ELR (cell line): ENCODE data around the gene SEC14L3.

ENCODE experiments used
- DNase-seq: peaks from one replicate; pipeline ENCODE4 v3.0.0-alpha.2; 2015; ENCODE audit warnings: low read depth

The SEC14L3 gene

DNA sequence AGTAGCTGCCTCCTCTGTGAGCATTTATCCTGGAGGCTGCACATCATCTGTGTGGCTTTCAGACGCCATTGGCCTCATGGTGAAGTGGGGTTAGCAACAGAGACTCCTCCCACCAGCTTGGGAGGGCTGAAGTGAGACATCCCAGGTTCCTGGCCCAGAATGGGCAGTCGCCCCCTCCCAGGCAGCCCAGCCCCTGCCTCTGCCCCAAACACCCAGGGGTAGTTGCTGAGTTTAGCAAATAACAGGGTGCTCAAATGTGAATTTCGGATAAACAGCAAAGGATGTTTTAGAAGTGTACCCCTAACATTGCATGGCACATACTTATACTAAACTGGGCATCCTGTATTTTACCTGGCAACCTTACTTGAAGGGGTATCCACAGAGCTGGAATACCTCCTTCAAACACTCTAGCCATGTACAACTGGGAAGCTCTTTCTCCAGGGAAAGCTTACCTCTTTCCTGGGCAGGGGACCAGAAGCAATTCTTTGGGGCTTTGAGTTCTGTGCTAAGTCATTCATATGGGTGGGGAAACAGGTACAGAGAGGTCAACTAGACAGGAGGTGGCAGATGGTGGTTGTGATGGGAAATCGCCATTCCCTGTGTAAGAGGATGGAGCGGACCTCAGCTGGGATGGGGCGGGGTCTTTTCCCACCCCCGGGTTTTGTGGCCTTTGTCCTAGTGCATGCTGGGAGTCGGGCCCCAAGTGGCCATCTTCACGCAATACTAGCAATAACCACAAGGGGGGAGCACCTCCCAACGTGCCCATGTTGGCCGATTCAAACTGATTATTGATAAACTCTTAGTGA lies 27.0 kb downstream of the SEC14L3 start:
- DNase-seq = peak; percentile 79

DNA sequence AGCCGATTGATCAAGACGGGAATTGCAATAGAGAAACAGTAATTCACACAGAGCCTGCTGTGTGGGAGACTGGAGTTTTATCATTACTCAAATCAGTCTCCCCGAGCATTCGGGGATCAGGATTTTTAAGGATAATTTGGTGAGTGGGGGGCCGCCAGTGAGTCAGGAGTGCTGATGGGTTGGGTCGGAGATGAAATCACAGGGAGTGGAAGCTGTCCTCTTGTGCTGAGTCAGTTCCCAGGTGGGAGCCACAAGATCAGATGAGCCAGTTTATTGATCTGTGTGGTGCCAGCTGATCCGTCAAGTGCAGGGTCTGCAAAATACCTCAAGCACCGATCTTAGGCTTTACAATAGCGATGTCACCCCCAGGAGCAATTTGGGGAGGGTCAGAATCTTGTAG lies 30.7 kb downstream of the SEC14L3 start:
- no peak for DNase-seq

DNA sequence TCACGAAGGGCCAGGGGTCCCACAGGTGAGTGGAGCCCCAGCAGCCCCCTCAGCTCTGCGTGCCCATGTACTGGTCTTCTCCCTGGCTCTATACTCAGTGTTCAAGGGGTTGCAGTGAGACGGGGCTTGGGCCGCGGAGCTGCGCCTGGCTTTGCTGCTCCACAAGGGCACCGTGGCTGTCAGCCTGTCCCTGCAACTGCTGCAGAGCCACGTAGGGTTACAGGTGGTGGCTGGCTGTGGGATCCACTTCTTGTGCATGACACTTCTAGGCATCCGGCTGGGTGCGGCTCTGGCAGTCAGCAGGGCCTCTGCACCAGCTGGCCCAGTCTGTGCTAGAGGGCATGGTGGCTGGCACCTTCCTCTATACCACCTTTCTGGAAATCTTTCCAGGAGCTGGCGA lies 32.0 kb downstream of the SEC14L3 start:
- DNase-seq = no peak

DNA sequence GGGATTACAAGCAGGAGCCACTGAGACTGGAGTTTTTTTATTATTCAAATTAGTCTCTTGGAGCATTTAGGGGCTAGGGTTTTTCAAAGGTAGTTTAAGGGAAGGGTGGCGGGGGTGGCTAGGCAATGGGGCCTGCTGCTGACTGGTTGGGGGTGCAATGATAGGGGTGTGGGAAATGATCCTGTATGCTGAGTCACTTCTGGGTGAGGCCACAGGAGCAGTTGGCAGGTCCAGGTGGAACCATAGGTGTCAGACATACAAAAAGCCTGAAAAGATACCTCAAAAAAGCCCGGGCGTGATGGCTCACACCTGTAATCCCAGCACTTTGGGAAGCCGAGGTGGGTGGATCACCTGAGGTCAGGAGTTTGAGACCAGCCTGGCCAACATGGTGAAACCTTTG lies 32.6 kb downstream of the SEC14L3 start:
- no peak for DNase-seq

DNA sequence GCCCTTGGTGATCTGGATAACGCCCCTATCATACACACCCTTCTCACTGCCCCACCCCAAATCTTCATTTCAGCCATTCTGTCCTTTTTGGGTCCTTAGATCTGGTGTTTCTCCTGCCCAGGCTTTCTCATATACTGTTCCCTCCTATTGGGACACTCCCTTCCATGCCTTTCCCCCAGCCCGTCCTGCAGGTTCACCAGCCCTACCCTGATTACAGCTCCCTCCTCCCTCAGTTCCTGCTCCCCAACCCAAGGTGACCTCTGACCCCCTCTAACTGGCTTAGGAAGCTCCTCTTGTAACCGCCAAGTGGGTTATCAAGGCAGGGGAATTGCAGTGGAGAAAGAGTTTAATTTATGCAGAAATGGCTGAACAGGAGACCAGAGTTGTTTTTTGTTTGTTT lies 33.3 kb downstream of the SEC14L3 start:
- no peak for DNase-seq

DNA sequence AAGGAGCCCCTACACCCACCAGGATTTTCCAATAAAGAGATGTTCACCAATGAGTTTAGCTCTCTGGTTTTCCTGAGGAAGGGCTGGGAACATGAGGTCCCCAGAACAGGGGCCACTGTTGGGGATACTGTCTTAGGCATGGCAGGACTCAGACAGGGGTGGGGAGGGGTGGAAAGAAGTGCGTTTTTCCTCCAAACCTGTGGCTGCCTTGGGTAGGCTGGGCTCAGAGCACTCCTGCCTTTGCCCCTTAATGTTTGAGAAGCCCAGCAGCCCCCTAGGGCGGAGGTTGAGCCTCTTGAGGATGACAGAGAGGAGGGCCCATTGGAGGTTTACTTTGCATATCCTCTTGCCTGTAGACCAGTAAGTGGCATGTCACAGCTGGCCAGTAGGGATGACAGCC lies 35.6 kb downstream of the SEC14L3 start:
- DNase-seq = no peak

DNA sequence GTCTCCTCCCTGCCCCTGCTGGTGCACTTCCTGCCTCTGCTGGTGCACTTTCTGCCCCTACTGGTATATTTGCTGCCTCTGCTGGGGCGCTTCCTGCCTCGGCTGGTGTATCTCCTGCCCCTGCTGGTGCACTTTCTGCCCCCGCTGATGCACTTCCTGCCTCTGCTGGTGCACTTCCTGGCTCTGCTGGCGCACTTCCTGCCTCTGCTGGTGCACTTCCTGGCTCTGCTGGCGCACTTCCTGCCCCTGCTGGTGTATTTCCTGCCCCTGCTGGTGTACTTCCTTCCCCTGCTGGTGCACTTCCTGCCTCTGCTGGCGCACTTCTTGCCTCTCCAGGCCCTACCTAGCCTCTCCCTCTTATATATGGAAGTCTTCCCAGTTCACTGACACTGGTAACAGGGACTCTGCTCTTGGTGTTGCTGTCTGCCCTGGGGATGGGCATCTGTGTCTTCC lies 36.1 kb downstream of the SEC14L3 start:
- no peak for DNase-seq

DNA sequence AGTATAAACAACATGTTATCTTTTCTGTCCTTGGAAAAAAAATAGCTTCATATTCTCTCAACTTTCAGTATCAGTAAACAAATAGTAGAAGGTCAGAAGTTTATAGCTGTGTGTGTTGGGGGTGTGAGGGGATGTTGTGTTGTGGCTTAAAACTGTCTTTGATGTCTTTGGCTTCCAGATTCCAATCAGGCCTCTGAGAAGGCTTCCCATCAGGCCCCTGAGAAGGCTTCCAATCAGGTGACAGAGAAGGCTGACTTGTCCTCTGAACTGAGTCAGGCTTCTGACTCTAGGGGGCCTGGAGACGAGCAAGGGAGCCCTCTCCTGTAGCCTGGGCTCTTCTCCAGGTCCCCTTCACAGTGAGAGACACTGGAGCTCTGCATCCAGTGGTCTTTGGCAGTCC lies 37.0 kb downstream of the SEC14L3 start:
- no peak for DNase-seq

DNA sequence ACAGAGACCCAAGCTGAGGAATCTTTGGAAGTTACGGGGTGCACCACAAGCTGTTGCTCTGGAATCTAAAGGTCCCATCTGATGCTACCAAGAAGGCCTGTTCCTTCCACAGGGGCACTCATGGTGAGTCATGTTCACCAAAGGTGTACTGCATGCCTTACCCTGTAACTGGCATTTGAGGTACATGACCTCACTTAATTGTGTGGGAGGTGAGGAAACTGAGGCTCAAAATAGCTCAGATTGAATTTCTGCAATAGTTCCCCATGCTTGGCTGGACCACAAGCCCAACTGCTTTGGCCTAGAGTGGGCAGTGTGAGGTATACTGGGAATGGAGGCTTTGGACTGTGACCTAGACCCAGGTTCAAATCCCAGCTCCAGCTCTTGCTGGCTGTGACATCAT lies 38.0 kb downstream of the SEC14L3 start:
- no peak for DNase-seq

DNA sequence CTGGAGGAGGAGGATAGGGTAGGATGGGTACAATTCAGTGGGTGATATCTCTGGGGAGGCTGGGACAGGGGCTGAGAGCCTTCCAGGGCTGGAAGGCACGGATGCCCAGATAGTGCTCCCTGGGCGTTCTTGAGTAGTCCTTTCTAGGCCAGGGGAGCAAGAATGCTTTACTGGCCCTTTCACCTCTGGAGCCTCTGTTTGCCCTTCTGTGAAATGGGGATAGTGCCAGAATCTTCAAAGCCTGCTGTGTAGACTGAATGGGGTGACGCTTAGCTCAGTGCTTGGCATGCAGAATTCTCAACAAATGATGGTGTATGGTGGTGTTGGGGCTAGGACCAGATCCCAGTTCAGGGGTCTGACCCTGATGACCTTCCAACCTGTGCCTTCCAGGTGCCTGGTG lies 38.6 kb downstream of the SEC14L3 start:
- DNase-seq = no peak

DNA sequence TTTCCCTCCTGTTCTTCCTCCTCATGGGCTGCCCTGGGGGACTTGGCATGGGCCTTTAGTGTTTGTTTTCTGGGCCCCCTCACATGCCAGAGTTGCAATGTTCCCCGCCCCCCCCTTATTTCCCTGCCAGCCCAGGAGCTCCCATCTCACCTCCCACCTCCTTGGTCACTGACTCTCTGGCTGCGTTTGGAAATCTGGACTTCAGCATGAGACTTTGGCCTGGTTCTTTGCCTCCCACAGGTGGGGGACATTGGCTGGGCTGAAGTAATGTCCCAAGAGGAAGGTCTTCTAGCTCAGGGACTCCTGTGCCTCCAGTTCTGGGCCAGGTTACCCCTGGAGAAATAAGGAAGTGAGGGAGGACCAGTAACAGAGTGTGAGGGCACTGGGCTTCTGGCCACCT lies 39.3 kb downstream of the SEC14L3 start:
- DNase-seq = no peak

DNA sequence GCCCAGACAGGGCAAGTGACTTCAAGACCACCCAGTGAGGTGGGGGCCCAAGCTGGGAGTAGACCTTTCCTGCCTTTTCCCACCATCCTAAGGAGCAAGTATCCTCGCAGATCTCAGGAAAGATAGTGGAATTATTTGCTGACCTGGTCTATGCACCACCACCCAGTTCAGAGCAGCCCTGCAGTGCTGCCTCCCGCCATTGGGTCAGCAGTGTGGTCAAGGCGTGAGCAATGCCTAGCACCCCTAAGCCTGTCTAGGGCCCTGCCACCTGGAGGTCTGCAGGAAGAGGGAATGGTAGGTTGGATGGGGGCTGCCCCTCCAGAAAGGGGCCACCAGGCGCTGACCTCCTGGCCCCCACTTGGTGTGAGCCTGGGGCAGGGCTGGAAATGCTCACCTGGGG lies 39.7 kb downstream of the SEC14L3 start:
- DNase-seq = no peak

DNA sequence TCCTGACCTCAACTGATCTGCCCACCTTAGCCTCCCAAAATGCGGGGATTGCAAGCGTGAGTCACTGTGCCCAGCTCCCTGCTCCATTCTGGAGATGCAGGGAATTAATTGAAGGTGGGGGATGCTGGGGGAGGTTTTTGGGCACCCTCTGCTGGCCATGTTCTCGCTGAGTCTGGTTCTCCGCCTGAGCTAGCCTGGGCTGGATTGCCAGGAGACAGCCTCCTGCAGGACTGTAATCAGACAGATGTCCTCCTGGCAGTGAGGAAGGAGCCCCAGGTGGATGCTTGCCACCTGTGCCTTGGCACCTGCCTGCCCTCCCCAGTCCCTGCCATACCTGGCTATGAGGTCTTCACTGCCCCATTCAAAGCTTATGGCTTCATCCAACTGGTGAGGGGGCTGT lies 40.9 kb downstream of the SEC14L3 start:
- no peak for DNase-seq

DNA sequence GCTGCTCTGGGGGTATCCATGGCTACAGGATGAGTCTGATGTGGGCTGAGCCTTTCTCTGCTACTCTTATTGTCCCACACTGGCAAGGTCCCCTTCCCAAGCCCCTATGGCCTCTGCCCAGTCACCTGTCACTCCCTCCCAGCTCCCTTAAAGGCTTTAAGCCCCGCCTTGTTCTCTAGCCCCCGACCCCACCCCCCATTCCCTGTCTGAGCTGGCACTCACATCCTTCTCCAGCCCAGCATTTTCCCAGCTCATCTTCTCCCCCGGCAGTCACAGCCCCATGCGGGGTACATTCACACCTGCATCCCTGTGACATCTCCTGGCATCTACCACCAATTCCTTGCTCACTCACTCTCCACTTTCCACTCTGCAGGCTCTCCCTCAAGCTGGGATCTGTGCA lies 41.9 kb downstream of the SEC14L3 start:
- no peak for DNase-seq

DNA sequence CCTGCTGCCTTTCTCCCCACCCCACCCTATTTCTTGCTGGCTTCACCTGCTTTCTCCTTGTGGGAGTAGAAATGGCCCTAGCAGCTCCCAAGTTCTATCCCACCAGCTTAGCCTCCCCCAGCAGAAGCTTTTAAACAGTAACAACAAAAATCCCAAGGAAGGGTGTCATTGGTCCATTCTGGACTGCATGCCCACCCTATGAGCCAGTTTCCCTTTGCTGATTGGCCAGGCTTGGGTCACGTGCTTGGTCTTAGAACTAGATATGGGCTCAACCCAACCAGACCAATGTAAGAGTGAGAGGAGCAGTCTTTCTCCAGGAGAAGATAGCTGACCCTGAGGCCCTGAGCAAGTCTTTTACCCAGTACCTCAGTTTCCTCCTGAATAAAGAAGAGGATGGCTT lies 43.9 kb downstream of the SEC14L3 start:
- peak; percentile 32 for DNase-seq

DNA sequence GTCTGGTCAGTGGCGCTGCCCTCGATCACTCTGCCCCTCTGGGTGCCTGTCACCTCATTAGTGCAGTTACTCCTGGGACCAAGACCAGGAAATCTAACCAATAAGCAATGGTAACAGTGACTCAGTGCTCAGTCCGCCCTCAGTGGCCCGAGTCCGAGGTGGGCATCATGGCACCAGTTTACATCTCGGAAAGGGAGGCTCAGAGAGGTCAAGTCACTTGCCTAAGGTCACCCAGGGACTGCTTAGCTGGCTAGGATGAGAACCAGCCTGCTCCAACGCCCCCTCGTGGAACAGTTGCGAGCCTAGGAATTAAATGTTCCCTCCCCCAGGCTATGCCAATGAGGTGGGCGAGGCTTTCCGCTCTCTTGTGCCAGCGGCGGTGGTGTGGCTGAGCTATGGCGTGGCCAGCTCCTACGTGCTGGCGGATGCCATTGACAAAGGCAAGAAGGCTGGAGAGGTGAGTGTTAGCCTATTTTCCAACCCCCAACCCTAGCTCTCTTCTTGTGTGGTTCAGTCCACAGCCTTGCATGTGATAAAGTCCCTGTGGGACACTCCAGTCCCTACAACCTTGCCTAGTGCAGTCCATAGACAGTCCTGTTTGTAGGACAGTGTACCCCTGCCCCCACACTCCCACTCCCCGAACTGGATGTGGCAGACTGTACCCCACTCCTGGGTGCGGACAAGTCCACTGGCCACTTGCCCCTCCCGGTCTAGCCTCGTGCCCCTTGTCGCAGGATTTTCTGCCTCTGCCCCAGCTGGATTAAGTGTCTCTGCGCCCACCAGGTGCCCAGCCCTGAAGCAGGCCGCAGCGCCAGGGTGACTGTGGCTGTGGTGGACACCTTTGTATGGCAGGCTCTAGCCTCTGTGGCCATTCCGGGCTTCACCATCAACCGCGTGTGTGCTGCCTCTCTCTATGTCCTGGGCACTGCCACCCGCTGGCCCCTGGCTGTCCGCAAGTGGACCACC lies 45.1 kb downstream of the SEC14L3 start:
- peak; percentile 88 for DNase-seq

DNA sequence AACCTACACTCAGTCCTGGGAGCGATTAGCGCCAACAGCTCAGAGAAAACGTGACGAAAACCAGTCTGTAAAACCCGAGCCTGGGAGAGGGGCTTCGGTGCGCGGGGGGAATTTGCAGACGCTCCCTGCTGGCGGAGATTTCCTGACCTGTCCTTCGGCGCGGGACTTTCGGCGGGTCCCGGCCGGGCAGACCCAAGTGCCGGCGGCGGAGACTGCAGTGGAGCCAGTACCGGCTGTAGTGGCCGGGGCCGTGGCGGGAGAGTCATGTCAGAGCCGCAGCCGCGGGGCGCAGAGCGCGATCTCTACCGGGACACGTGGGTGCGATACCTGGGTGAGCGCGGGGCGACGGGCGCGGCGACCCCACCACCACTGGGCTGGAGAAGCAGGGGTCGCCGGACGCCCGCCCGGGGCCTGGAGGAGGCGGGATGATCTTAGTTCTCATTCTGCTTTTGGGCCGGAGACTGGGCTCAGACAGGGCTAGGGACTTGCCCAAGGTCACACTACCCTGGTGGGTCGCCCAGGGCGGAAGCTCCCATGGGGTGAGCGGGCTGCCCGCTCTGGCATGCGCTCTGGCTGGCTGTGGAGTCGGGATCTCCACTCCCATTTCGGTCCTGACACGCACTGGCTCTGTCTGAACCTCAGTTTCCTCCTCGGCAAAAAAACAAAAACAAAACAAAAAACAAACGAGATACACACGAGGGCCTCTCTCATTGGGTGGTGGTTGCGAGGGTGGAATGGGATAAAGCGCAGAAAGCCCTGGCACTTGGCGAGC lies 46.0 kb downstream of the SEC14L3 start, which contains the start of gene MTFP1:
Gene MTFP1 (plus strand): TSS at position 153 of the 772 bp plus-strand sequence. CDS start 112 bp downstream, at position 265.
- DNase-seq = peak; percentile 85

DNA sequence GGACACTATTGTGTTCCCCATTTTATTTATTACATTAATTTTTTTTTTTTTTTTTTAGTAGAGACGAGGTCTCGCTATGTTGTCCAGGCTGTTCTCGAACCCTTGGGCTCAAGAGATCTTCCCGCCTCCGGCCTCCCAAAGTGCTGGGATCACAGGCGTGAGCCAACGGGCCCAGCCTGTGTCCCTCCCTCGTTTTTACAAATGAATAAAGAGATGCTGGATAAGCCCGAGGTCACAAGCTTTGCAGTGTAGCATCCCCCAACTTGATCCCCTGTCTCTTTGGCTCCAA lies 46.5 kb downstream of the SEC14L3 start:
- no peak for DNase-seq

DNA sequence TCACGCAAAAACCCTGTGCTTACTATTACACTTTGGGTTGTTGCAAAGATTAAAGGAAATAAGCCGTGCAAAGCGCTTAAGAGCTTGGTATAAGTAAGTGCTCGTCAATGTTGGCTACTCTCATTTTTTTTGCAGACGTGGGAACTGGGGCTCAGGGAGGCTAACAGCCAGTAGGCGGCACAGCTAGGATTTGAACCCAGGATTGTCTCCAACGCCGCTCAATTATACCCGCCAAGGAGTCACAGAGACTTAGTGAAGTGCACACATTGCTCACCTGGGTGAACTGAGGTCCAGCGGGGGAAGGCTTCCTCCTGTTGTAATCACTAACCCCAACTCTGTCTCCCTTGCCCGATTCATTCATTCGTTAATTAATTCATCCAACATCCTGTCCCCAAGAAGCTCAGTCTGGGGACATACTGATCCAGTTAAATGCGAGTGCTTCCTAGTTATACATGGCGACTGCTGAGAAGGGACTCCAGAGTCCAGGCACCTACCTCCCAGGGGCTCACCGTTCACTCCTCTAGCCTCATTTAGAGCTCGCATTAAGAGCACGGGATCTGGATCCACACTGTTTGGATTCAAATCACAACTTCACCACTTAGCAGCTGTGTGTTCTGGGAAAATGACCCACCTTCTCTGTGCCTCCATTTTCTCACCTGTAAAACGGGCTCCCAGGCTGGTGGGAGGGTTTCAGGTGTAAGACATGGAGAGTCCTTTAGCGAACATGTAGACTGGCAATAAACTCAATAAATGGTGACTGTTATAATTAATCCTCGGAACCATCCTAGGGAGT lies 47.1 kb downstream of the SEC14L3 start:
- peak; percentile 45 for DNase-seq

DNA sequence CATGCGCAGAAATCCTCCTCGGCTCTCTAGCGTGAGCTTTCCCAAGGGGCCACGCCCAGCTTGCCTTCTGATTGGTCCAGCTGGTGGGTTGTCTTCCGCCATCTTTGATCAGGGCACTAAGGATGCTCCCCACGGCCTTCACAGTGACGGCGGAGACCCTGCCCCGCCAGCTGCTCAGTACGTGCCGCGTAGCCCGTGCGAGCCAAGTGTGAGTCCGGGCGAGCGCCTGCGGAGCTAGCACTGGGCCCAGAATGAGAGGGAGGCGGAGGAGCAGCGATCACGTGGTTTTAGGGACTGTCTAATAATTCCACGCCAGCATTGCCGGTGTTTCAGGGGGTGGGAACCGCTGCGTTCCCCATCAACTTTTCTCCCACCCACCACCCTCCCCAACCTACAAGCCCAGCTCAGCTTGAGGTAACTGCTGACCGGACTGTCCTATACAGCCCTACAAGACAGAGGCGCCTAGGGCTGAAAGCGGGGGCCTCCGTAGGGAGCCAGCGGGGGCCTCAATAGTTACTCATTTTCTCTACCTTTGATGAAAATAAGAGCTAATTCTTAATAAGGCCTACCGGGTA lies 47.8 kb downstream of the SEC14L3 start:
- peak; percentile 100 for DNase-seq

DNA sequence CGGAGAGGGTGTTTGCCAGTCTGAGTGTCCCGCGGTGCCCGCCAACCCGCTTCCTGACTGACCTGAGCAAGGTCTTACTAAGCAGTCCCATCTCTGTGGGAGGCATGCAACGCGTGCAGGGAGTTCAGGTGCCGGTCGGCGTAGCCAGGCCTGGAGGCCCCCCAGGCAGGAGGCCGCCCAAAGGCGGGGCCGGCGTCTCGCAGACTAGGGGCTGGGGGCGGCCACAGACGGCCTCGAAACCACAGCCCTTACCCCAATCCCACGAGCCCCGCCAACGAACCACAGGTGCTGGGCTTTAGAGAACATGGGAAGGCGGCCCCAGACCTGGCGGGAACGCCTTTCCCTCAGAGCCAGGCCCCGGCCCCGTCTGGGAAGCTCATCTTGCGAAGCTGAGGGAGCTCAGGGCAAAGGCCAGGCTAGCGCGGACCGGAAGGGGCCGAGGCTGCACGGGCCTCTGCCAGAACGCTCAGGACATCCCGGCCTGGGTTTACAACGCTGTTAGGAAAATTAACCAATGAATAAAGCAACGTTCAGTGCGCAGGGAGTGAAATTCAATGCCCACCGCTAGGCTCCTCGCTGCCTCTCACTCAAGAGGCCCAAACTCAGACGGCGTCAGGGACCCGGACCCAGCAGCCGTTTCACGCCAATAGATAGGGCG lies 48.4 kb downstream of the SEC14L3 start:
- no peak for DNase-seq
